ENCODE measurements around the gene PIK3CB.
A peak's percentile ranks its signal among the peaks of the same experiment; 100 is the strongest.
"Not testable (repeated sequence)": the region's sequence is repeated elsewhere in the genome, so short reads cannot be mapped to it uniquely, and the experiment has no call there.

PIK3CB gene

GRCh38 chr3:138732456-138732855 lies 102.3 kb downstream of the PIK3CB start:
- no peak for DNase-seq

GRCh38 chr3:138726946-138727730 lies 107.6 kb downstream of the PIK3CB start:
- no peak for DNase-seq

- DNase-seq = not testable (repeated sequence)
These were observed 108.7 kb downstream of the PIK3CB start for GRCh38 chr3:138726042-138726441.

- no peak for DNase-seq
These were observed 109.6 kb downstream of the PIK3CB start for GRCh38 chr3:138725116-138725515.

GRCh38 chr3:138724443-138724842 lies 110.3 kb downstream of the PIK3CB start:
- DNase-seq = no peak

- no peak for DNase-seq
These were observed 115.9 kb downstream of the PIK3CB start for GRCh38 chr3:138718849-138719248.

GRCh38 chr3:138717348-138717747 lies 117.4 kb downstream of the PIK3CB start:
- DNase-seq = no peak

GRCh38 chr3:138712086-138712485 lies 122.6 kb downstream of the PIK3CB start:
- no peak for DNase-seq

GRCh38 chr3:138705675-138706074 lies 129.1 kb downstream of the PIK3CB start:
- no peak for DNase-seq

- no peak for DNase-seq
These were observed 137.9 kb downstream of the PIK3CB start for GRCh38 chr3:138696666-138697370.

GRCh38 chr3:138694287-138695007 lies 140.3 kb downstream of the PIK3CB start:
- no peak for DNase-seq

- no peak for DNase-seq
These were observed 142.6 kb downstream of the PIK3CB start for GRCh38 chr3:138692152-138692551.

GRCh38 chr3:138691351-138691750 lies 143.4 kb downstream of the PIK3CB start:
- no peak for DNase-seq

GRCh38 chr3:138690036-138690435 lies 144.7 kb downstream of the PIK3CB start:
- no peak for DNase-seq

GRCh38 chr3:138688871-138689299 lies 145.8 kb downstream of the PIK3CB start:
- no peak for DNase-seq

- DNase-seq = peak in 1 of 2 experiments; percentile 19
These were observed 147.5 kb downstream of the PIK3CB start for GRCh38 chr3:138687236-138687635.

- DNase-seq = no peak
These were observed 147.9 kb downstream of the PIK3CB start for GRCh38 chr3:138686771-138687221.

GRCh38 chr3:138684396-138684795 lies 150.3 kb downstream of the PIK3CB start:
- no peak for DNase-seq

- DNase-seq = no peak
These were observed 152.1 kb downstream of the PIK3CB start for GRCh38 chr3:138682648-138683047.

GRCh38 chr3:138681463-138682220 lies 153.1 kb downstream of the PIK3CB start:
- DNase-seq = no peak

GRCh38 chr3:138680974-138681373 lies 153.8 kb downstream of the PIK3CB start:
- DNase-seq = not testable (repeated sequence)

- DNase-seq = no peak
These were observed 155.8 kb downstream of the PIK3CB start for GRCh38 chr3:138678874-138679392.

Measured in activated T-cell treated with anti-CD3 and anti-CD28 coated beads, Interleukin-2, amount 50 U/mL, for 48 hours (primary cell).